Nephron (organoid): Measurements from ENCODE around the gene NCEH1.

Experiments
- H3K27ac Mint-ChIP-seq, 3 experiments: 2 replicates each; pipeline ENCODE4 v1.8.0; 2020; ENCODE audit warnings: mixed read lengths in 3 of 3, mild to moderate bottlenecking in 2 of 3, moderate library complexity in 1 of 3
- H3K27me3 Mint-ChIP-seq: 2 replicates; pipeline ENCODE4 v1.8.0; 2021; ENCODE audit warnings: low read depth, mild to moderate bottlenecking, moderate library complexity, mixed read lengths
- H3K36me3 Mint-ChIP-seq: 2 replicates; pipeline ENCODE4 v1.8.0; 2020; ENCODE audit warnings: low read depth, mixed read lengths
- H3K4me1 Mint-ChIP-seq: 2 replicates; pipeline ENCODE4 v1.8.0; 2020; ENCODE audit warnings: mixed read lengths
- H3K4me3 Mint-ChIP-seq, 3 experiments: 2 replicates each; pipeline ENCODE4 v1.8.0; 2020; ENCODE audit warnings: mild to moderate bottlenecking in 3 of 3, mixed read lengths in 3 of 3, moderate library complexity in 2 of 3
- H3K9me3 Mint-ChIP-seq: 2 replicates; pipeline ENCODE4 v1.8.0; 2020; ENCODE audit warnings: mixed read lengths
- TF ChIP-seq, protein P1 (sequence below), 3 experiments: fragments of 200-600 bp; sonication (generic); IDR thresholded peaks; one replicate each; pipeline ENCODE4 v1.5.0; 2021; ENCODE audit warnings: antibody characterized with exemption in 3 of 3; ENCODE audit not compliant: unreplicated experiment in 3 of 3

NCEH1 gene

GRCh38 chr3:172700256-172700655 lies 10.6 kb downstream of the NCEH1 start:
- Mint-ChIP-seq H3K4me3 (no peak overlapping the region), H3K4me1 (no peaks in the 10 kb centered on the region), H3K27me3 (no peaks in the 10 kb centered on the region), H3K36me3 (no peaks in the 10 kb centered on the region), H3K27ac (no peak overlapping the region), H3K9me3 (no peaks in the 10 kb centered on the region)
- TF ChIP-seq, protein P1, sequence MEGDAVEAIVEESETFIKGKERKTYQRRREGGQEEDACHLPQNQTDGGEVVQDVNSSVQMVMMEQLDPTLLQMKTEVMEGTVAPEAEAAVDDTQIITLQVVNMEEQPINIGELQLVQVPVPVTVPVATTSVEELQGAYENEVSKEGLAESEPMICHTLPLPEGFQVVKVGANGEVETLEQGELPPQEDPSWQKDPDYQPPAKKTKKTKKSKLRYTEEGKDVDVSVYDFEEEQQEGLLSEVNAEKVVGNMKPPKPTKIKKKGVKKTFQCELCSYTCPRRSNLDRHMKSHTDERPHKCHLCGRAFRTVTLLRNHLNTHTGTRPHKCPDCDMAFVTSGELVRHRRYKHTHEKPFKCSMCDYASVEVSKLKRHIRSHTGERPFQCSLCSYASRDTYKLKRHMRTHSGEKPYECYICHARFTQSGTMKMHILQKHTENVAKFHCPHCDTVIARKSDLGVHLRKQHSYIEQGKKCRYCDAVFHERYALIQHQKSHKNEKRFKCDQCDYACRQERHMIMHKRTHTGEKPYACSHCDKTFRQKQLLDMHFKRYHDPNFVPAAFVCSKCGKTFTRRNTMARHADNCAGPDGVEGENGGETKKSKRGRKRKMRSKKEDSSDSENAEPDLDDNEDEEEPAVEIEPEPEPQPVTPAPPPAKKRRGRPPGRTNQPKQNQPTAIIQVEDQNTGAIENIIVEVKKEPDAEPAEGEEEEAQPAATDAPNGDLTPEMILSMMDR (IDR thresholded peaks at IDR 0.05; ENCODE audit: unreplicated experiment in 3 of 3): no peak

DNA sequence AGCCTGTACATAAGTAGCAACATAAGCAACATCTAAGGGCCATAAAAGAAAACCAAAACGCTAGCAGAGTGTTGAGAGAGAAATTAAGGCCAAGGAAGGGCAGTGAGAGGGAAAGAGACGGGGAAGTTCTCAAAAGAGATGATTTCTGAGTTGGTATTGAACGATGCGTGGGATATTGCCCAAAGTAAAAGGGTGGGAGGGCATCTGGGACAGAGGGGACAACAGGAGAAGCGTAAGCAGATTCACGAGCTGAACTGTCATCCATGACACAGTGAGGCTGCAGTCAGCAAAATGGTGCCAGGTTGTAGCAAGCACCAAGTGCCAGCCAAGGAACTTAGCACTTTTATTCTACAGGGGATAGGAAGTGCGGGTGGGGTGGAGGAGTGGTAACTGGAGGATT lies 11.8 kb downstream of the NCEH1 start:
- TF ChIP-seq, protein P1 (IDR thresholded peaks at IDR 0.05; ENCODE audit: unreplicated experiment in 3 of 3): no peak
- Mint-ChIP-seq H3K27me3 (no peaks in the 10 kb centered on the region), H3K9me3 (no peaks in the 10 kb centered on the region), H3K4me1 (no peaks in the 10 kb centered on the region), H3K4me3 (no peak overlapping the region), H3K36me3 (no peaks in the 10 kb centered on the region), H3K27ac (no peak overlapping the region)

- TF ChIP-seq, protein P1 (IDR thresholded peaks at IDR 0.05; ENCODE audit: unreplicated experiment in 3 of 3): no peak
- Mint-ChIP-seq H3K4me3 (no peak overlapping the region), H3K27me3 (no peaks in the 10 kb centered on the region), H3K4me1 (no peaks in the 10 kb centered on the region), H3K36me3 (no peaks in the 10 kb centered on the region), H3K27ac (no peak overlapping the region), H3K9me3 (no peaks in the 10 kb centered on the region)
Observed at GRCh38 chr3:172698631-172699030, 12.2 kb downstream of the NCEH1 start.

- no peaks in the 10 kb centered on the region for H3K9me3 Mint-ChIP-seq
- no peaks in the 10 kb centered on the region for H3K27me3 Mint-ChIP-seq
- no peaks in the 10 kb centered on the region for H3K36me3 Mint-ChIP-seq
- TF ChIP-seq, protein P1 (IDR thresholded peaks at IDR 0.05; ENCODE audit: unreplicated experiment in 3 of 3): no peak
- no peaks in the 10 kb centered on the region for H3K4me1 Mint-ChIP-seq
- H3K27ac Mint-ChIP-seq: no peak overlapping the region
- no peak overlapping the region for H3K4me3 Mint-ChIP-seq
Observed at GRCh38 chr3:172697558-172697957, 13.3 kb downstream of the NCEH1 start.

DNA sequence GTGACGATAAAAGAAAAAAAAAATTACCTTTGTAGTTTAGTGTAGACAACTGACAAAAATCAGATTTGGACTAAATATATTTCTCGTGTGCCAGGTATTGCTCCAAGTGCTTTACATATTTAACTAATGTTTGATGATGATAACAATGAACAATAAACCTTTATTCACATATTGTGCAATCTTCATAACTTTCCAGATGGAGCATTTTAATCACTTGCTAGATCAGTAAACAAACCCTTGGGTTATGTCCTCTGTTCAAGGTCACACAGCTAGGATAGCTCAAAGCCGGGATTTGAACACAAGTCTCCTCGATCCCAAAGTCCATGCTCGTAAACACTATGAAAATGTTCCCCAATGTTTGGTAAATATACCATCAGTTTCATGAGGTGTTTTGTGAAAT lies 14.5 kb downstream of the NCEH1 start:
- no peaks in the 10 kb centered on the region for H3K36me3 Mint-ChIP-seq
- TF ChIP-seq, protein P1 (IDR thresholded peaks at IDR 0.05; ENCODE audit: unreplicated experiment in 3 of 3): no peak
- no peak overlapping the region for H3K27ac Mint-ChIP-seq
- H3K27me3 Mint-ChIP-seq: no peaks in the 10 kb centered on the region
- H3K9me3 Mint-ChIP-seq: no peaks in the 10 kb centered on the region
- no peaks in the 10 kb centered on the region for H3K4me1 Mint-ChIP-seq
- H3K4me3 Mint-ChIP-seq: no peak overlapping the region

- Mint-ChIP-seq H3K4me1 (no peaks in the 10 kb centered on the region), H3K27ac (no peak overlapping the region), H3K4me3 (no peak overlapping the region), H3K27me3 (no peaks in the 10 kb centered on the region), H3K9me3 (no peaks in the 10 kb centered on the region), H3K36me3 (no peaks in the 10 kb centered on the region)
- TF ChIP-seq, protein P1 (IDR thresholded peaks at IDR 0.05; ENCODE audit: unreplicated experiment in 3 of 3): no peak
Observed at GRCh38 chr3:172694573-172695246, 16.2 kb downstream of the NCEH1 start.
